Activated CD4-positive, CD25-positive, alpha-beta regulatory T cell treated with anti-CD3 and anti-CD28 coated beads, Interleukin-2, amount 50 U/mL, for 72 hours (primary cell): ENCODE measurements around the gene KDM5A.
"Not testable (repeated sequence)": the region's sequence is repeated elsewhere in the genome, so short reads cannot be mapped to it uniquely, and the experiment has no call there.

ENCODE experiments used
- DNase-seq: peaks from one replicate; pipeline ENCODE4 v3.0.0; 2021

Gene KDM5A

DNA sequence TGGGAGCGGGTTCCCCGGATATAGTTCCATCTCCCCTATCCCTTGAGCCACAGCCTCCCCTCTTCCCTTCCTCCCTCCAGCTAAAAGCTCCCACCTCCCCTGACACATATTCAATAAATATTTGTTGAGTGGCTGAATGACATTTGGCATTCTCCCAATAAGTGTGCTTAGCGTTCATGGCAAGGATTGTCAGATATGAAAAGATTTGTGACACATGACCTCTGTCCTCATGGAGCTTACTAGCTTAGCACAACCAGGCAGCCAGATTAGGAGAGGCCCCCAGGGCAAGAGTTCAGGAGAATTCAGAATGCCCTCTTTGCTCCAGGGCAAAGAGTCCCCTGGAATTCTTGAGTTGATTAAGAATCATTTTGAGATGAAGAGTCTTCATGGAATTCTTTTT is 152.7 kb downstream of the KDM5A start:
- DNase-seq, result no peak

- DNase-seq, result not testable (repeated sequence)
These were observed 153.2 kb downstream of the KDM5A start for GRCh38 chr12:235967-236366.

DNA sequence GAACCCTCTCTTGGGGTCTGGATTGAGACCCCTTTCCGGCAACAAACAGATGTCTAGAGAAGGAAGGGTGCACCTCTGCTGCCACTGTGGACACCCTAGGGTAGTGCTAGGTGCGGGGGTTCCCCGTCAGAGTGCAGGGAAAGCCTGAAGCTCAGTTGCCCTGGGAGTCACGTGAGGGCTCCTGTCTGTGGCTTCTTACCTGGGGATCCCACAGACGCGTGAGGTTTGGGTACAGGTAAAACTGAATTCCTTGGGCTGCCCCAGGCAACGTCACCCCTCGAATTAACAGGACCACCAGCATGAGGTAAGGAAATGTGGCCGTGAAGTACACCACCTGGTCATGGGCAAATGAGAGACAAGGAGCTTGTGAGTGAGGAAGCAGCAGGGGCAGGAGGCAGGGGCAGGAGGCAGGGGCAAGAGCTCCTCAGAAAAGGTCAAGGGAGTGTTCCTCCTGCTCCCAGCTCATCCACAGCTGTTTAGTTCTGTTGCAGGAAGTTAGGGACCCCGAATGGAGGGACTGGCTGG is 154.2 kb downstream of the KDM5A start:
- DNase-seq, result no peak

GRCh38 chr12:234019-234418 is 155.1 kb downstream of the KDM5A start:
- DNase-seq, result no peak

- DNase-seq, result no peak
These were observed 155.5 kb downstream of the KDM5A start for GRCh38 chr12:233615-233968.

DNA sequence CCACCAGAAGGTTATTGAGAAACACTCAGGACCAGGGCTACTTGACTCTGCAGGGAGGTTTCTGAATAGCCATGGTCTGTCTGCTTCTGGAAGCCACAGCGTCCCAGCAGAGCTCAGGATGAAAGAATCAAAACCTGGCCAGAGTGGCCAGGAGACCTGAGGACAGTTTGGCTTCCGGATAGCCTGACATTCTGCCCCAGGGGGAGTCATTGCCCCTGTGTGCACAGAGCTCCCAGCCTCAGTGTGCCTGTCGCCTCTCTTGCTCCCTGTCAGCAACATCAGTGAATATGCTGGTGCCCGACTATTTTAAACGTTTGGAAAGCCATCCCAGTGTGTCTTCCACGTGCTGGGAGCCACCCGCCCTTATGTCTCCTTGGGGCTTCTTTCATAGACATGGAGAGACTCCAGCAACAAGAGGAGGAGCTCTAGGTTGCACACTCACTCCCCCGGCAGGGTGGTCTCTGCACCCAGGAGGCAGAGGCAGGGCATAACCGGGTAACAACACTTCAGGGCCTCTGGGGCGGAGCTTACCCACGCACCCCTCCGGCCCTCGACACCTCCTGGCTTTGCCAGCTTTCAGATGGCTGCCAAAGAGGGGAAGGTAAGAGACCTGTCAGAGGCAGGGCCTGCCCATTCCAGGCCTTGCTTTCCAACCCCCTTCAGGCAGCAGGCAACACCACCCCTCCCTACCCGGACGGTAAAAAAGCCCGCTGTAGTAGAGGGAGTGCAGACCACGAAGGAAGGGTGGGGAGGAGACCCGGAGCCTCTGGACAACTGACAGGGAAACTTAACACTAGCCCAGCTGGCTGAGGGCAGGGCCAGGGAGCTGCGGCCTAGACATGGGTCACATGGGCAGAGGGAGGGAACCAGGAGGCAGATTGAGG is 156.1 kb downstream of the KDM5A start:
- no peak for DNase-seq

DNA sequence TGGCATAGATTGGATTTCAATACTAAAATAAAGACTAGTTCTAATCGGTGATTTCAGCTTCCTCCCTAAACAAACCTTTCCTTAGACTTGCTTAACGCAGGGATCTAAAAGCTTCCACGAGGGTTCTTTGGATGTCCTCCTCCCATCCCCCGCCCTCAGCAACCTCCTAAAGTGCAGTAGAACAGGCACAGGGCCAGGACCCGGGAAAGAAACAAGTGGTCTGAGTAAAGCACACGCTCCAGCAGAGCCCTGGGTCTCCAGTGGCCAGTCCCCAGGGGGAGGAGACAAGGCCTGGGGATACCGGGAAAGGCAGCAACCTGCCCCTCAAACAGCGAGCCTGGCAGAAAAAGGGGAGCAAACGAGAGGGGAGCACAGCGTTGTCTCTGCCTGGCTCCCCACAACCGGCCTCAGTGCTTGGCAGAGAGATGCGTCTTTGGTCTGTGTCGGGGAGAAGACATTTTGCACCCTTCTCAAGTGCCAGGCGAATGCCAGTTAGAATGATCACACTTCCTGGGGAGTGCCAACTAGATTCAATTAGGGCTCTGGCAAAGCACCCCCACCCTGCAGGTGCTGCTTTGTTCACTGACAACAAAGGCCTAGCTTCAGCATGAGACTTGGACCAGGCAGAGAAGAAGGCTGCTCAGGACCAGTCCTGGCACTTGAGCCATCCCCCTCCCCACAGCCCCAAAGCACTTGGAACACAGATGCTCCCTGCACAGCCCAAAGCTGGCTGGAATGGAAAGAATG is 158.0 kb downstream of the KDM5A start:
- no peak for DNase-seq
